H9 (cell line): ENCODE measurements around the gene SYNJ1. TPM values are rescaled to one million over a fixed set of nuclear protein-coding genes. Genes with fewer than 3 reads are reported as not detected.

Source experiments
- DNase-seq: peaks from one replicate; pipeline ENCODE4 v3.0.0-alpha.2; 2017
- H2AFZ ChIP-seq: one replicate; pipeline ENCODE4 v1.6.1; 2013; ENCODE audit warnings: mild to moderate bottlenecking, low read length, control low read depth, moderate library complexity
- H2AK5ac ChIP-seq: 2 replicates; pipeline ENCODE4 v1.6.1; 2013; ENCODE audit warnings: low read length, control low read depth, mixed read lengths; ENCODE audit not compliant: insufficient read length
- H2BK120ac ChIP-seq: one replicate; pipeline ENCODE4 v1.6.1; 2013; ENCODE audit warnings: low read depth, mild to moderate bottlenecking, low read length, control low read depth, inconsistent platforms; ENCODE audit not compliant: poor library complexity, severe bottlenecking
- H2BK12ac ChIP-seq: 2 replicates; pipeline ENCODE4 v1.6.1; 2013; ENCODE audit warnings: low read length, control low read depth, mixed read lengths, low read depth; ENCODE audit not compliant: insufficient read length
- H2BK15ac ChIP-seq: 2 replicates; pipeline ENCODE4 v1.6.1; 2013; ENCODE audit warnings: low read depth, low read length, control low read depth
- H2BK20ac ChIP-seq: one replicate; pipeline ENCODE4 v1.6.1; 2013; ENCODE audit warnings: low read depth, mild to moderate bottlenecking, low read length, control low read depth, inconsistent platforms; ENCODE audit not compliant: poor library complexity, severe bottlenecking
- H2BK5ac ChIP-seq: 2 replicates; pipeline ENCODE4 v1.6.1; 2013; ENCODE audit warnings: low read length, control low read depth, mixed read lengths; ENCODE audit not compliant: insufficient read length
- H3K14ac ChIP-seq: 2 replicates; pipeline ENCODE4 v1.6.1; 2013; ENCODE audit warnings: low read length, control low read depth; ENCODE audit not compliant: insufficient read depth
- H3K18ac ChIP-seq: 2 replicates; pipeline ENCODE4 v1.6.1; 2013; ENCODE audit warnings: low read depth, mild to moderate bottlenecking, mixed read lengths, low read length, control low read depth; ENCODE audit not compliant: insufficient read length
- H3K23ac ChIP-seq: 2 replicates; pipeline ENCODE4 v1.6.1; 2013; ENCODE audit warnings: low read length, control low read depth, mixed read lengths, low read depth; ENCODE audit not compliant: insufficient read length
- H3K23me2 ChIP-seq: 2 replicates; pipeline ENCODE4 v1.6.1; 2013; ENCODE audit warnings: low read depth, mild to moderate bottlenecking, mixed read lengths, low read length, control low read depth; ENCODE audit not compliant: insufficient read length, poor library complexity, severe bottlenecking
- H3K27ac ChIP-seq: 2 replicates; pipeline ENCODE4 v1.5.1; 2013; ENCODE audit warnings: low read length, control low read depth, mixed read lengths, low read depth; ENCODE audit not compliant: insufficient read length
- H3K27me3 ChIP-seq: 2 replicates; pipeline ENCODE4 v1.6.1; 2013; ENCODE audit warnings: low read length, control low read depth, inconsistent platforms; ENCODE audit not compliant: insufficient read depth
- H3K4ac ChIP-seq: 2 replicates; pipeline ENCODE4 v1.6.1; 2013; ENCODE audit warnings: low read depth, mild to moderate bottlenecking, control low read depth, inconsistent platforms, low read length, moderate library complexity
- H3K4me1 ChIP-seq: 2 replicates; pipeline ENCODE4 v1.6.1; 2013; ENCODE audit warnings: low read length, control low read depth, inconsistent platforms; ENCODE audit not compliant: insufficient read depth
- H3K4me2 ChIP-seq: 2 replicates; pipeline ENCODE4 v1.6.1; 2013; ENCODE audit warnings: low read length, control low read depth, mixed read lengths; ENCODE audit not compliant: insufficient read length, insufficient read depth
- H3K56ac ChIP-seq: 2 replicates; pipeline ENCODE4 v1.6.1; 2013; ENCODE audit warnings: low read depth, mild to moderate bottlenecking, mixed read lengths, low read length, control low read depth; ENCODE audit not compliant: insufficient read length
- H3K79me1 ChIP-seq: 2 replicates; pipeline ENCODE4 v1.6.1; 2013; ENCODE audit warnings: low read depth, mild to moderate bottlenecking, moderate library complexity, low read length, control low read depth, inconsistent platforms; ENCODE audit not compliant: insufficient read depth, poor library complexity, severe bottlenecking
- H3K79me2 ChIP-seq: 2 replicates; pipeline ENCODE4 v1.6.1; 2013; ENCODE audit warnings: low read length, control low read depth, inconsistent platforms; ENCODE audit not compliant: insufficient read depth
- H3K9ac ChIP-seq: 2 replicates; pipeline ENCODE4 v1.6.1; 2013; ENCODE audit warnings: low read length, control low read depth, mixed read lengths; ENCODE audit not compliant: insufficient read length; ENCODE audit errors: extremely low read depth
- H3K9me3 ChIP-seq: one replicate; pipeline ENCODE4 v1.6.1; 2013; ENCODE audit warnings: low read depth, low read length, inconsistent platforms; ENCODE audit not compliant: control insufficient read depth
- H3T11ph ChIP-seq: one replicate; pipeline ENCODE4 v1.6.1; 2013; ENCODE audit warnings: mild to moderate bottlenecking, low read length, control low read depth, inconsistent platforms
- H4K20me1 ChIP-seq: one replicate; pipeline ENCODE4 v1.6.1; 2013; ENCODE audit not compliant: control insufficient read depth, insufficient read length, insufficient read depth
- H4K5ac ChIP-seq: 2 replicates; pipeline ENCODE4 v1.6.1; 2013; ENCODE audit warnings: low read depth, mild to moderate bottlenecking, mixed read lengths, low read length, control low read depth; ENCODE audit not compliant: insufficient read length
- H4K8ac ChIP-seq: replicated peaks from 2 replicates; pipeline ENCODE4 v1.6.1; 2013; ENCODE audit warnings: low read length, control low read depth, mixed read lengths, low read depth; ENCODE audit not compliant: insufficient read length
- H4K91ac ChIP-seq: 2 replicates; pipeline ENCODE4 v1.6.1; 2013; ENCODE audit warnings: low read depth, mild to moderate bottlenecking, moderate library complexity, mixed read lengths, low read length, control low read depth; ENCODE audit not compliant: insufficient read length
- H3K27ac Mint-ChIP-seq, 3 experiments: 2 replicates in 2 of 3; 3 replicates in 1 of 3; pipeline ENCODE4 v1.8.0; 2020 to 2021; ENCODE audit warnings: mixed read lengths in 3 of 3, mild to moderate bottlenecking in 1 of 3, moderate library complexity in 1 of 3
- H3K27me3 Mint-ChIP-seq: 2 replicates; pipeline ENCODE4 v1.8.0; 2021; ENCODE audit warnings: low read depth, mild to moderate bottlenecking, moderate library complexity, mixed read lengths
- H3K36me3 Mint-ChIP-seq, 3 experiments: 2 replicates in 2 of 3; 3 replicates in 1 of 3; pipeline ENCODE4 v1.8.0; 2020 to 2021; ENCODE audit warnings: low read depth in 3 of 3, mixed read lengths in 3 of 3; ENCODE audit not compliant: insufficient read depth in 1 of 3
- H3K4me1 Mint-ChIP-seq, 2 experiments: 2 replicates each; pipeline ENCODE4 v1.8.0; 2020; ENCODE audit warnings: mixed read lengths in 2 of 2
- H3K4me3 Mint-ChIP-seq, 2 experiments: 2 replicates in 1 of 2; 3 replicates in 1 of 2; pipeline ENCODE4 v1.8.0; 2020 to 2021; ENCODE audit warnings: mild to moderate bottlenecking in 2 of 2, mixed read lengths in 2 of 2, moderate library complexity in 1 of 2
- H3K9me3 Mint-ChIP-seq, 2 experiments: 2 replicates in 1 of 2; 3 replicates in 1 of 2; pipeline ENCODE4 v1.8.0; 2020; ENCODE audit warnings: mild to moderate bottlenecking in 2 of 2, mixed read lengths in 2 of 2, moderate library complexity in 1 of 2
- WGBS: extraction: QIAGEN DNeasy Blood & Tissue Kit; methylation state at CpG from one replicate; pipeline ENCODE4 v1.1.7; 2013; ENCODE audit warnings: missing lambda C conversion rate, low lambda C conversion rate, mixed read lengths; ENCODE audit not compliant: insufficient read length; ENCODE audit errors: extremely low coverage; 5-methylcytosine and 5-hydroxymethylcytosine counted together
- total RNA-seq: library from RNA; stranded (reverse); gene quantifications from 2 replicates; pipeline ENCODE4 v1.2.1, GENCODE V29; 2021
- TF ChIP-seq, protein P1 (sequence below): fragments of 200-600 bp; sonication (generic); conservative IDR thresholded peaks from 3 replicates; pipeline ENCODE4 v1.8.0; 2021; ENCODE audit warnings: antibody characterized with exemption, mild to moderate bottlenecking

Gene SYNJ1
- total RNA-seq, 1 experiment from 2014 or later, result 7.1 TPM

DNA sequence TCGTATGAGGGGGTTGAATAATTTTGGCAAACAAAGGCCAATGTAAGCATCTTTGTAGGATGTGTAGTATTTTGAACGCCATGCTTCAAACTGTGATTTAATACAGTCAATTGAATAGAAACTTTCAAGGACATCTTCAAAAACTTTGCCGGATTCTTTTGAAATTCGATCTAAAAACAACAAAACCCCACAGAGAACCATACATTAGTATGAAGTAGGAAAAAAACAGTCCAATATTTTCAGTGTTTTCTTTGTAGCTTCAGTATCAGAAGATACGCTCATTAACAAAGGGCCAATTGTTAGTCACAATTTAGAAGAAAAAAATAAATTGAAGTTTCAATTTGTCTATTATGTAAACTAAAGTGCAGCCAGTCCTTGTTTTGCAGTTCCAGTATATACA lies 20.7 kb upstream of the SYNJ1 start:
- Histone ChIP-seq H3K79me2 (no peaks in the 10 kb centered on the region), H3K4me1 (no peaks in the 10 kb centered on the region), H3T11ph (no peak overlapping the region), H2AFZ (no peak overlapping the region), H3K14ac (no peak overlapping the region), H3K9ac (no peak overlapping the region), H2BK120ac (no peak overlapping the region), H3K56ac (no peak overlapping the region), H3K27ac (no peak overlapping the region), H3K9me3 (no peaks in the 10 kb centered on the region), H3K79me1 (no peaks in the 10 kb centered on the region), H2BK15ac (no peak overlapping the region), H3K18ac (no peak overlapping the region), H2AK5ac (no peak overlapping the region), H4K5ac (no peak overlapping the region), H4K91ac (no peak overlapping the region), H3K27me3 (no peaks in the 10 kb centered on the region), H4K8ac (no peak overlapping the region), H2BK12ac (no peak overlapping the region), H3K23ac (no peak overlapping the region), H3K4ac (no peak overlapping the region), H2BK20ac (no peak overlapping the region), H3K4me2 (no peak overlapping the region), H3K23me2 (no peaks in the 10 kb centered on the region), H2BK5ac (no peak overlapping the region), H4K20me1 (no peaks in the 10 kb centered on the region)
- no CpG with 5 or more reads among the region's 5 CpGs for WGBS
- no peak for DNase-seq
- H3K27ac Mint-ChIP-seq, result no peak overlapping the region
- no peaks in the 10 kb centered on the region for H3K27me3 Mint-ChIP-seq
- H3K4me1 Mint-ChIP-seq, result peaks cover 0 to under 1% of the 10 kb centered on the region in 2 experiments; a peak in 2 of 4 replicates
- no peaks in the 10 kb centered on the region for H3K9me3 Mint-ChIP-seq
- H3K36me3 Mint-ChIP-seq, result peaks cover 57 to 93% (median 92%) of the 10 kb centered on the region in 3 experiments; a peak in 6 of 7 replicates
- TF ChIP-seq, protein P1, sequence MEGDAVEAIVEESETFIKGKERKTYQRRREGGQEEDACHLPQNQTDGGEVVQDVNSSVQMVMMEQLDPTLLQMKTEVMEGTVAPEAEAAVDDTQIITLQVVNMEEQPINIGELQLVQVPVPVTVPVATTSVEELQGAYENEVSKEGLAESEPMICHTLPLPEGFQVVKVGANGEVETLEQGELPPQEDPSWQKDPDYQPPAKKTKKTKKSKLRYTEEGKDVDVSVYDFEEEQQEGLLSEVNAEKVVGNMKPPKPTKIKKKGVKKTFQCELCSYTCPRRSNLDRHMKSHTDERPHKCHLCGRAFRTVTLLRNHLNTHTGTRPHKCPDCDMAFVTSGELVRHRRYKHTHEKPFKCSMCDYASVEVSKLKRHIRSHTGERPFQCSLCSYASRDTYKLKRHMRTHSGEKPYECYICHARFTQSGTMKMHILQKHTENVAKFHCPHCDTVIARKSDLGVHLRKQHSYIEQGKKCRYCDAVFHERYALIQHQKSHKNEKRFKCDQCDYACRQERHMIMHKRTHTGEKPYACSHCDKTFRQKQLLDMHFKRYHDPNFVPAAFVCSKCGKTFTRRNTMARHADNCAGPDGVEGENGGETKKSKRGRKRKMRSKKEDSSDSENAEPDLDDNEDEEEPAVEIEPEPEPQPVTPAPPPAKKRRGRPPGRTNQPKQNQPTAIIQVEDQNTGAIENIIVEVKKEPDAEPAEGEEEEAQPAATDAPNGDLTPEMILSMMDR, result no peak
- H3K4me3 Mint-ChIP-seq, result no peak overlapping the region
